Measurements from ENCODE around the gene TCERG1L.

TCERG1L gene

GRCh38 chr10:131271966-131272365 is 39.6 kb downstream of the TCERG1L start:
- no peak for FAIRE-seq
- no peak for DNase-seq (ENCODE audit: low spot score)

GRCh38 chr10:131271195-131271880 is 40.2 kb downstream of the TCERG1L start:
- FAIRE-seq (no peak), DNase-seq (ENCODE audit: low spot score) (no peak)

GRCh38 chr10:131270461-131271190 is 40.9 kb downstream of the TCERG1L start:
- DNase-seq (ENCODE audit: low spot score), result no peak
- no peak for FAIRE-seq

GRCh38 chr10:131269776-131270460 is 41.6 kb downstream of the TCERG1L start:
- FAIRE-seq (no peak), DNase-seq (ENCODE audit: low spot score) (no peak)

GRCh38 chr10:131267814-131268095 is 43.8 kb downstream of the TCERG1L start:
- DNase-seq (ENCODE audit: low spot score), result no peak
- FAIRE-seq, result no peak

- FAIRE-seq (no peak), DNase-seq (ENCODE audit: low spot score) (no peak)
Observed at GRCh38 chr10:131266936-131267813, 44.3 kb downstream of the TCERG1L start.

- DNase-seq (ENCODE audit: low spot score) (no peak), FAIRE-seq (no peak)
Observed at GRCh38 chr10:131264110-131264788, 47.3 kb downstream of the TCERG1L start.

- FAIRE-seq, result no peak
- no peak for DNase-seq (ENCODE audit: low spot score)
Observed at GRCh38 chr10:131261890-131262475, 49.5 kb downstream of the TCERG1L start.

- DNase-seq (ENCODE audit: low spot score) (no peak), FAIRE-seq (no peak)
Observed at GRCh38 chr10:131260452-131261211, 50.9 kb downstream of the TCERG1L start.

- FAIRE-seq, result no peak
- no peak for DNase-seq (ENCODE audit: low spot score)
Observed at GRCh38 chr10:131260031-131260430, 51.5 kb downstream of the TCERG1L start.

GRCh38 chr10:131259535-131259934 is 52.0 kb downstream of the TCERG1L start:
- DNase-seq (ENCODE audit: low spot score), result no peak
- FAIRE-seq, result no peak

GRCh38 chr10:131258256-131258655 is 53.3 kb downstream of the TCERG1L start:
- FAIRE-seq (no peak), DNase-seq (ENCODE audit: low spot score) (no peak)

GRCh38 chr10:131257027-131257426 is 54.5 kb downstream of the TCERG1L start:
- DNase-seq (ENCODE audit: low spot score) (no peak), FAIRE-seq (no peak)

GRCh38 chr10:131254859-131255252 is 56.7 kb downstream of the TCERG1L start:
- FAIRE-seq, result no peak
- DNase-seq (ENCODE audit: low spot score), result no peak

GRCh38 chr10:131253931-131254858 is 57.3 kb downstream of the TCERG1L start:
- FAIRE-seq (no peak), DNase-seq (ENCODE audit: low spot score) (no peak)

GRCh38 chr10:131252567-131253276 is 58.8 kb downstream of the TCERG1L start:
- no peak for DNase-seq (ENCODE audit: low spot score)
- no peak for FAIRE-seq

- no peak for FAIRE-seq
Observed at GRCh38 chr10:131251146-131251541, 60.4 kb downstream of the TCERG1L start.

GRCh38 chr10:131250454-131251145 is 60.9 kb downstream of the TCERG1L start:
- no peak for DNase-seq (ENCODE audit: low spot score)
- FAIRE-seq, result no peak

More at GRCh38 chr10:131251146-131251541, 60.4 kb downstream of the TCERG1L start:
- DNase-seq (ENCODE audit: low spot score), result no peak
